Measurements from ENCODE around the gene INSYN1.
A peak's percentile ranks its signal among the peaks of the same experiment; 100 is the strongest.

GRCh38 chr15:73700041-73700842 lies 52.9 kb downstream of the INSYN1 start:
- TF ChIP-seq CTCF (conservative IDR thresholded peaks at IDR 0.05; ENCODE audit: low read length) (peak; percentile 98), EZH2phosphoT487 (IDR thresholded peaks at IDR 0.05; ENCODE audit: borderline replicate concordance, low read depth, low read length) (no peak)
